ENCODE data around the gene LRRFIP1. TPM values are rescaled to one million over a fixed set of nuclear protein-coding genes. Genes with fewer than 3 reads are reported as not detected.
"Not testable (repeated sequence)": the region's sequence is repeated elsewhere in the genome, so short reads cannot be mapped to it uniquely, and the experiment has no call there.

The LRRFIP1 gene
- total RNA-seq, 1 donor from 2014 or later: 201 TPM

DNA sequence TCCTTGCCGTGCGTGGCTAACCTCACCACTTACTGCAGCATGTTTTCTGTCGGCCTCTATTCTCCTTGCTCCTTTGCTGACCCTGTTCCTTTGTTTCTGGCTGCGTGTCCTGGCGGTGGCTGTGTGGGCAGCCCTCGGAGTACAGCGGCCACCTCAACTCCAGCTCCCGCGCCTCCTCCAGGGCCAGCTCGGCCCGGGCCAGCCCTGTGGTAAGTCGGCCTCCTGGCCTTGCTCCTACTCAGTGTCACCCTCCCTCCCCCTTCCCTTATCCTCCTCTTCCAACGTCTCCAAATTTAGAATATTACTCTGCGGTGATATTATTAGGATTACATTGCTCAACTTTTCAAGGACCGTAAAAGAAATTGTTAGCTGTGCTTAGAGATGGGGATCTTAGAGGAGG lies 111.7 kb downstream of the LRRFIP1 start:
- intact Hi-C loops (cut with micrococcal nuclease): no loop called here

GRCh38 chr2:237742191-237742590 lies 114.8 kb downstream of the LRRFIP1 start:
- intact Hi-C loops (cut with micrococcal nuclease): loop anchor here (5.0 to 10.0 kb wide), 2 partner anchors 140 to 227 kb away; no protein-coding TSS in a partner anchor

- intact Hi-C loops (cut with micrococcal nuclease): loop anchor here (5.0 to 10.0 kb wide), 2 partner anchors 140 to 228 kb away; no protein-coding TSS in a partner anchor
Observed at GRCh38 chr2:237742614-237743013, 115.2 kb downstream of the LRRFIP1 start.

GRCh38 chr2:237743024-237743423 lies 115.6 kb downstream of the LRRFIP1 start:
- intact Hi-C loops (cut with micrococcal nuclease): loop anchor here (5.0 to 10.0 kb wide), 2 partner anchors 141 to 228 kb away; no protein-coding TSS in a partner anchor

GRCh38 chr2:237743561-237744269 lies 116.3 kb downstream of the LRRFIP1 start:
- intact Hi-C loops (cut with micrococcal nuclease): loop anchor here (2.0 to 10.0 kb wide), 3 partner anchors 141 to 229 kb away; no protein-coding TSS in a partner anchor

- intact Hi-C loops (cut with micrococcal nuclease): loop anchor here (2.0 to 10.0 kb wide), 3 partner anchors 142 to 229 kb away; no protein-coding TSS in a partner anchor
Observed at GRCh38 chr2:237744270-237744612, 116.9 kb downstream of the LRRFIP1 start.

DNA sequence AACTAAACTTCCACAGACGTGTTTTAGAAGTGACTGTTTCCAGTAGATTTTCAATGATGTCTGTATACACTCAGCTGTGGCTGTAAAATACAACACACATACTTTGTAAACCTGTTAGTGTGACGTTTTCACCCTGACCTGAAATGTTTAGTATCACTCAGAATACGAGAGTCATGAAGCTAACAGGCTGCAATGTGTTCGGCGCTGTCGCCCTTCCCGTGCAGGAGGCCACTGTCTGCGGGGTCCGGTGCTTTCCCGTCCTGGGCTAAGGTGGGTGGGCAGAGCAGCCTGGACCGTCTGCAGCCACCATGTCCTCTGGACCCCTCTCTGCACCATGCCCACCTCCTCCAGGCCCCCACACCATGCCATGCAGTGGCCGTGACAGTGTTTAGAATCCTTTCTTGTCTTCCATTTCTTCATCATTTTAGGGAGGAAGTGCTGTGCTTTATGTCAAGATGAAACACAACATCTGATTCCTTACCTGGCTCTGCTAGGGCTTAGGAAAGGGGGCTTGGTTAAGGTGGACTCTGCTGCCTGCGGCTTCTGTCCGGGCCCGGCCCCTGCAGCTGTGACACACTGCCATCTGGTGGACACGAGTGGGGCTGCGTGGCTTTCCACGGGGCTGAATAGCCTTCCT lies 117.3 kb downstream of the LRRFIP1 start:
- intact Hi-C loops (cut with micrococcal nuclease): loop anchor here (1.0 to 10.0 kb wide), 4 partner anchors 71 to 230 kb away; no protein-coding TSS in a partner anchor

- intact Hi-C loops (cut with micrococcal nuclease): loop anchor here (1.0 to 10.0 kb wide), 3 partner anchors 72 to 230 kb away; no protein-coding TSS in a partner anchor
Observed at GRCh38 chr2:237745250-237745613, 117.8 kb downstream of the LRRFIP1 start.

GRCh38 chr2:237746302-237747080 lies 119.1 kb downstream of the LRRFIP1 start:
- intact Hi-C loops (cut with micrococcal nuclease): loop anchor here (10.0 kb wide), 1 partner anchor 232 kb away; no protein-coding TSS in a partner anchor

DNA sequence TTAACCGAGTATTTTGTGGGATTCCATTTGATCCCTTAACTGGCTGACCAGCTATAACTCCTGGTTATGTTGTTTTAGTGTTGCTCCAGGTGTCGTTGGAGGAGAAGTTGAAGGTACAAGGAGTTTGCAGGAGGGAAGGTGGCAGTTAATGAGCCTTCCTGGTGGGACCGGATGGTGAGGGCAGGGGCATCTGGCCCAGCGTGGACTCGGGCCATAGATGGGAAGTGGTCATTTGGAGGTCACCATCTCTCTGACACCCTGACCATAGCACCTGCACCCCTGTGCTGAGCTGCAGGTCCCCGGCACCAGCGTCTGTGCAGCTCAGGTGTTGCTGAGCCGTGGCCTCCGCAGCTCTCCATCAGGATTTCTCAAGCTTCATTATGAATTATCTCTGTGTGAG lies 119.8 kb downstream of the LRRFIP1 start:
- intact Hi-C loops (cut with micrococcal nuclease): loop anchor here (10.0 kb wide), 1 partner anchor 232 kb away; no protein-coding TSS in a partner anchor

DNA sequence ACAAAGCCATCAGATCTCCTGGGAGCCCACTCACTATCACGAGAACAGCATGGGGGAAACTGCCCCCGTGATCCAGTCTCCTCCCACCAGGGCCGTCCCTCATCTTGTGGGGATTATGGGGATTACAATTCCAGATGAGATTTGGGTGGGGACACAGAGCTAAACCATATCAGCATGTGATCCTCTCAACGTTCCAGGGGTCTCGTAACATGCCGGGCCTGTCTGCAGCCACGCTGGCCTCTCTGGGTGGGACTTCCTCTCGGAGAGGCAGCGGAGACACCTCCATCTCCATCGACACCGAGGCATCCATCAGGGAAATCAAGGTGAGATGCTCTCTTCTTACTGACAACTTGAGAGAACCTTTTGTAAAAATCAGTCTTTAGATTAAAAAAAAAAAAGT lies 121.6 kb downstream of the LRRFIP1 start:
- intact Hi-C loops (cut with micrococcal nuclease): loop anchor here (10.0 kb wide), 1 partner anchor 234 kb away; no protein-coding TSS in a partner anchor

DNA sequence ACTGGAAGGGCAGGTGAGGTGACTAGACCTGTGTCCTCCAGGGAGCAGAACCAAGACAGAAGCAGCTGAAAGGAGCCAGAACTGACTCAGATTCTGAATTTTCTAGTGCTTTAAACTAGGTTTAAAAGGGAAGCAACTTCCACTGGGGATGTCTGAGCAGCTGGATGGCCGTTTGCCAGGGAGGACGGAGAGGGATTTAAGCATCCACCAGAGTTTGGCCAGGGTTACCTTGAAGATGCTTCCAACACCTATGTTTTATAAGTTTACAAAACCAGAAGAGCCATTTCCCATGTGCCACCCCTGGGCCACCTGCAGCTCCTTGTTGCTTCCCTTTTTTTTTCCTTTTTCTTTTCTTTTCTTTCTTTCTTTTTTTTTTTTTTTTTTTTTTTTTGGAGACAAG lies 122.6 kb downstream of the LRRFIP1 start:
- intact Hi-C loops (cut with micrococcal nuclease): loop anchor here (10.0 kb wide), 1 partner anchor 235 kb away; no protein-coding TSS in a partner anchor

- intact Hi-C loops (cut with micrococcal nuclease): not testable (repeated sequence)
Observed at GRCh38 chr2:237750441-237750840, 123.1 kb downstream of the LRRFIP1 start.

- intact Hi-C loops (cut with micrococcal nuclease): no loop called here
Observed at GRCh38 chr2:237752761-237753165, 125.4 kb downstream of the LRRFIP1 start.

DNA sequence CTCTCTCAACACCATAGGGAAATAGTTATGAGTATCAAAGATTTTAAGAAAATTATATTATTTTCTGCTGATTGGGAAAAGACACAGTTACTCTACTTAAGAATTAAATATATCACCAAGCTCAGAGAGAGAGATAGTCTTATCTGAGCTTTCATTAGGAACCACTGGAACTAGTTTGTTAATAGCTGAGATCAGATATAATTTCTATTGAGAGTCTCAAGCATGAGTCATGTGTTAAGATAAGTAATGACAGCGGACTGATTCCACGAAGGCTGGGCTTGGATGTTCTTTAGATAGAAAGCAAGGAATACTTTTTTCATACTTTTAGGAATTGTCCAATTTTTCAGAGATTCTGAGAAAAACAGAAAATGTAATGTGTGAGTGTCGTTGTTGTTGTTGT lies 126.8 kb downstream of the LRRFIP1 start:
- intact Hi-C loops (cut with micrococcal nuclease): no loop called here

DNA sequence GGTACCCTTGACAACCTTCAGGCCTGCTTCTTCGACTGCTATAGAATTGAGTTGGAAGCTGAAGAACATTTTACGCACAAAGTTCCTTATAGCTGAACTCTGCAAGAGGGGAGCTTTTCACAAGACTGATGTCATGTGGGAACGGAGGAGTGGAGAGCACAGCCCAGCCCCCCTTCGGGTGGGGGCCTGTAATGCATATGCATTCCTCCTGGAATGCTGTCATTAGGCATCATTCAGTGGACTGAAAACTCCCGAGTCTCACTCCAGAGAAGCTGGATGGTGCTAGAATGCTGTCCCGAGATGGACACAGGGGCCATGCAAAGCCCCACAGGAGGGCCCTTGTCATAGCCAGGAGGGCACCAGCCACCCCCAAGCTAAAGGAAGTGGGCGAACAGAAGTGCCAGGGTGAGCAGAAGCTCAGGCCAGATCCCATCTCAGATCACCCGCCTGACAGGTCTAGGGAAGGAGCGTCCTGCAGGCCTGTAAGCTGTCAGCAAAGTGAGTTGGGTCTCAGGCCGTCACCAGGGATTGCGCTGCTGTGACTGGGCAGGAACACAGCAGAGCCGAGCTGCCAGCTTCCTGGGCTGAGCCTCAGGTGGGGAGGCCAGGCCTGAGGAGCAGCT lies 127.3 kb downstream of the LRRFIP1 start:
- intact Hi-C loops (cut with micrococcal nuclease): no loop called here

DNA sequence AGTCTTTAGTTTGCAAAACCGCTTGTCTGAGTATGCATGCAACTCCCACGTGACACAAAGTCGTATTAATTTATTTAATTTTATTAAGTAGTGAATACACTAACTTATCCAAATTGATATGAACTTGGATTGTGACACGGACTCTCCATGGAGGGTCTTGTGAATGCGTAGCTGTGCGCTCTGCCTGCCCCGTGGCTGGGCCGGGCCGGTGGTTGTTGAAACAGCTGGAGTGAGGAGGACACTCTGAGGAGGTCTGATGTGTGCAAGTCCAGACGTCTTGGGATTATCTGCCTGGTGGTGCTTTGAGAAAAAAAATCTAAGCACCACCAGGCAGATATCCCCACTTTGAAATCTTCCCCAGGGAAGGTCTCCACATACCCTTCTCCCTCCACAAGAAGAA lies 130.2 kb downstream of the LRRFIP1 start:
- intact Hi-C loops (cut with micrococcal nuclease): no loop called here

GRCh38 chr2:237758185-237758584 lies 130.8 kb downstream of the LRRFIP1 start:
- intact Hi-C loops (cut with micrococcal nuclease): no loop called here

GRCh38 chr2:237759176-237759575 lies 131.8 kb downstream of the LRRFIP1 start:
- intact Hi-C loops (cut with micrococcal nuclease): no loop called here

GRCh38 chr2:237760506-237761502 lies 133.4 kb downstream of the LRRFIP1 start:
- intact Hi-C loops (cut with micrococcal nuclease): no loop called here
